NT2/D1 (cell line): ENCODE results near the gene TUBA3D.
"Not testable (repeated sequence)": the region's sequence is repeated elsewhere in the genome, so short reads cannot be mapped to it uniquely, and the experiment has no call there.

Experiments used
- YY1 ChIP-seq: IDR thresholded peaks from 2 replicates; pipeline ENCODE4 v1.6.1; 2011; ENCODE audit not compliant: insufficient read length, insufficient read depth
- ZNF274 ChIP-seq: IDR thresholded peaks from 2 replicates; pipeline ENCODE4 v1.6.1; 2011; ENCODE audit warnings: mild to moderate bottlenecking, low read depth, low read length

DNA sequence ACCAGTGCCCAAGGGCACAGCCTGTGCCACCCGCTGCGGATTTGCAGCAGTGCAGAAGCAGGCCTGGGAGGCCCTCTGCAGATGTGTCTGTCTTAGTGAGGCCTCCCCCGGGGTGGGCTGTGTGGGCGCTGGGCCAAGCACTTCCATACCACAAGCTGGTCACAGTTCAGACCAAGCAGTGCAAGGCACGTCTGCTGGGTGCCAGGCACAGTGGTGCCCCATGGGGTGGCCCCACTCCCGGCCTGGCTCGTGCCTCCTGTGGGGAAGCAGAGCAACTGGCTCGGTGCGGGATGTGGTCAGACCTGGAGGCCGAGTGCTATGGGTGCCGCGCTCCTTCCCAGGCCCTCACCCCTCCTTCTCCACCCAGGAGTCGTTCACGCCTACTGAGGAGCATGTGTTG lies 39.3 kb downstream of the TUBA3D start:
- TF ChIP-seq ZNF274, YY1: not testable (repeated sequence)
